COR-L47 (cell line): ENCODE results near the gene SETBP1.
A peak's percentile ranks its signal among the peaks of the same experiment; 100 is the strongest.

Experiments used
- DNase-seq: peaks from one replicate; lab custom pipeline; 2025; lab: John Stamatoyannopoulos, UW

The SETBP1 gene

GRCh38 chr18:44731530-44732237 is 51.0 kb downstream of the SETBP1 start:
- no peak for DNase-seq

- DNase-seq, result no peak
These were observed 51.5 kb downstream of the SETBP1 start for GRCh38 chr18:44732238-44732563.

- DNase-seq, result no peak
These were observed 51.9 kb downstream of the SETBP1 start for GRCh38 chr18:44732599-44732998.

GRCh38 chr18:44733069-44733753 is 52.5 kb downstream of the SETBP1 start:
- DNase-seq, result no peak

- DNase-seq, result no peak
These were observed 53.2 kb downstream of the SETBP1 start for GRCh38 chr18:44733754-44734465.

- DNase-seq, result no peak
These were observed 54.4 kb downstream of the SETBP1 start for GRCh38 chr18:44735096-44735495.

GRCh38 chr18:44736664-44737380 is 56.1 kb downstream of the SETBP1 start:
- no peak for DNase-seq

GRCh38 chr18:44737623-44738022 is 56.9 kb downstream of the SETBP1 start:
- no peak for DNase-seq

GRCh38 chr18:44740000-44740399 is 59.3 kb downstream of the SETBP1 start:
- DNase-seq, result no peak

GRCh38 chr18:44741085-44741484 is 60.4 kb downstream of the SETBP1 start:
- DNase-seq, result peak; percentile 56

GRCh38 chr18:44741511-44741910 is 60.8 kb downstream of the SETBP1 start:
- DNase-seq, result peak; percentile 78

GRCh38 chr18:44742126-44742525 is 61.4 kb downstream of the SETBP1 start:
- no peak for DNase-seq

GRCh38 chr18:44742718-44743311 is 62.1 kb downstream of the SETBP1 start:
- peak; percentile 94 for DNase-seq

- DNase-seq, result peak; percentile 50
These were observed 62.9 kb downstream of the SETBP1 start for GRCh38 chr18:44743631-44744030.

GRCh38 chr18:44744161-44745121 is 63.8 kb downstream of the SETBP1 start:
- DNase-seq, result no peak

- DNase-seq, result no peak
These were observed 66.5 kb downstream of the SETBP1 start for GRCh38 chr18:44747157-44747556.

GRCh38 chr18:44748582-44748981 is 67.9 kb downstream of the SETBP1 start:
- DNase-seq, result no peak

- DNase-seq, result no peak
These were observed 70.1 kb downstream of the SETBP1 start for GRCh38 chr18:44750774-44751173.

- DNase-seq, result no peak
These were observed 73.9 kb downstream of the SETBP1 start for GRCh38 chr18:44754567-44754966.

- no peak for DNase-seq
These were observed 78.4 kb downstream of the SETBP1 start for GRCh38 chr18:44758861-44759631.
